Activated T-cell treated with anti-CD3 and anti-CD28 coated beads, Interleukin-2, amount 50 U/mL, for 1 hour (primary cell): ENCODE results near the gene THUMPD1.
"Not testable (repeated sequence)": the region's sequence is repeated elsewhere in the genome, so short reads cannot be mapped to it uniquely, and the experiment has no call there.

Source experiments
- DNase-seq: peaks from one replicate; pipeline ENCODE4 v3.0.0-alpha.2; 2020

THUMPD1 gene

GRCh38 chr16:20747030-20747816 lies 5.6 kb upstream of the THUMPD1 start:
- DNase-seq = no peak

- no peak for DNase-seq
These were observed 4.8 kb upstream of the THUMPD1 start for GRCh38 chr16:20746461-20746860.

- no peak for DNase-seq
These were observed 3.4 kb upstream of the THUMPD1 start for GRCh38 chr16:20744922-20745440.

- DNase-seq = no peak
These were observed 2.0 kb upstream of the THUMPD1 start for GRCh38 chr16:20743591-20743990.

- DNase-seq = peak; percentile 92
These were observed 607 bp downstream of the THUMPD1 start for GRCh38 chr16:20740901-20741521.

GRCh38 chr16:20740007-20740883 lies 1.4 kb downstream of the THUMPD1 start:
- DNase-seq = peak; percentile 18

GRCh38 chr16:20735490-20735889 lies 6.1 kb downstream of the THUMPD1 start:
- no peak for DNase-seq

- no peak for DNase-seq
These were observed 6.8 kb downstream of the THUMPD1 start for GRCh38 chr16:20734782-20735181.

GRCh38 chr16:20734056-20734455 lies 7.6 kb downstream of the THUMPD1 start:
- no peak for DNase-seq

GRCh38 chr16:20729141-20729540 lies 12.5 kb downstream of the THUMPD1 start:
- DNase-seq = no peak

GRCh38 chr16:20727181-20727580 lies 14.4 kb downstream of the THUMPD1 start:
- no peak for DNase-seq

- DNase-seq = no peak
These were observed 15.0 kb downstream of the THUMPD1 start for GRCh38 chr16:20726661-20727060.

GRCh38 chr16:20720251-20720650 lies 21.4 kb downstream of the THUMPD1 start:
- DNase-seq = no peak

- DNase-seq = not testable (repeated sequence)
These were observed 23.9 kb downstream of the THUMPD1 start for GRCh38 chr16:20717718-20718117.

- DNase-seq = no peak
These were observed 30.2 kb downstream of the THUMPD1 start for GRCh38 chr16:20711277-20711911.

GRCh38 chr16:20708129-20708528 lies 33.5 kb downstream of the THUMPD1 start:
- not testable (repeated sequence) for DNase-seq

GRCh38 chr16:20707461-20707860 lies 34.2 kb downstream of the THUMPD1 start:
- no peak for DNase-seq

- DNase-seq = not testable (repeated sequence)
These were observed 35.6 kb downstream of the THUMPD1 start for GRCh38 chr16:20705972-20706371.

- no peak for DNase-seq
These were observed 37.3 kb downstream of the THUMPD1 start for GRCh38 chr16:20704281-20704680.

GRCh38 chr16:20701692-20702091 lies 39.9 kb downstream of the THUMPD1 start:
- DNase-seq = not testable (repeated sequence)

- no peak for DNase-seq
These were observed 45.0 kb downstream of the THUMPD1 start for GRCh38 chr16:20696618-20697017.

- no peak for DNase-seq
These were observed 46.6 kb downstream of the THUMPD1 start for GRCh38 chr16:20695024-20695423.

GRCh38 chr16:20694096-20694495 lies 47.5 kb downstream of the THUMPD1 start:
- not testable (repeated sequence) for DNase-seq
